ENCODE measurements around the gene CLTCL1. TPM values are rescaled to one million over a fixed set of nuclear protein-coding genes. Genes with fewer than 3 reads are reported as not detected.
"Not testable (repeated sequence)": the region's sequence is repeated elsewhere in the genome, so short reads cannot be mapped to it uniquely, and the experiment has no call there.

Gene CLTCL1
- total RNA-seq, result 1 to 10 TPM in 1 of 2 donors, under 1 TPM in 1; 0.99 to 2.1 TPM

DNA sequence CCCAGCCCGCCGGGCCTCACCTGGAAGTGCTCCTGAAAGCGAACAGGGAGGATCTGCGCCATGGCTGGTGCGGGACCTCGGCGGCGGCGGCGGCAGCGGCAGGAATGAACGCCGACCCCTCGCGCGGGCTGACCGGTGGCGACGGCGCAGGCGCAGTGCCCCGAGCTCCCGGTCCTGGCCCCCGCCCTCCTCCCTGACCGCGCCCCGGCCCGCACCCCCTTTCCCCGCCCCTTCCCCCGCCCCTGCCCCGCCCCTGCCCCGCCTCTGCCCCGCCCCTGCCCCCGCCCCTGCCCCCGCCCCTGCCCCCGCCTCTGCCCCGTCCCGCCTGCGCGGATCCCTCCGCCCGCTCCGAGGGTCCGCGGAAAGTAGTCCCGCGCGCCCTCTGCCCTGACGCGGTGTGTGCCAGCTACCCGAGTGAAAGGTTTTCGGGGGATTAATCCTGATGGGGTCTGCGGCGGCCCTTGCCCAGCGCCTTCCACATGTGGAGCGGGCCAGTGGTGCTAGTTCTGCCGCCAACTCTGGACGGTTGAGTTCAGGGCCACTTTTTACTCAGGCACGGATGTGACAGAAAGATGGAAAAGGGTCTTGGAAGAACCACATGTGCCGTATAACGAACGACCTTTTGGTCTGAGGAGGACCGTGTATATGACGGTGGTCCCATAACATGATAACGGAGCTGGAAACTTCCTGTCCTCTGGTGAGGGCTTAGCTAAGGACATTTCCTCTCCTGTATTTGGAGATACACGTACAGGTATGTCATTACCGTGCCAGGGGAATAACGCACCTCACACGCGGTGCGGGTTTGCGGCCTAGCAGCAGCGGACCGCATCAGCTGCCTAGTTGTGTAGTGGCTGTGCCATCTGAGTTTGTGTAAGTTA lies at the start of gene CLTCL1:
TSS of gene CLTCL1 (minus strand) at position 140 of the 878 bp plus-strand sequence. CDS start at position 62, 78 bp downstream.
- peak; percentile 81 to 83 for DNase-seq
- H3K4me3 Mint-ChIP-seq, result peak within 1 kb of the TSS; percentile 91 to 94
- no peaks in the 10 kb centered on the region for H3K36me3 Mint-ChIP-seq (ENCODE audit: insufficient read depth in 2 of 2)
- peak within 1 kb of the TSS; percentile 71 for H3K27ac Mint-ChIP-seq
- H3K27me3 Mint-ChIP-seq (ENCODE audit: low read depth), result peaks cover 39% of the 10 kb centered on the region
- ATAC-seq (replicated peaks in 1 of 2), result peak; percentile 75 to 80
- peaks cover 18% of the 10 kb centered on the region for H3K4me1 Mint-ChIP-seq (ENCODE audit: low read depth)
- H3K9me3 Mint-ChIP-seq, result no peaks in the 10 kb centered on the region

DNA sequence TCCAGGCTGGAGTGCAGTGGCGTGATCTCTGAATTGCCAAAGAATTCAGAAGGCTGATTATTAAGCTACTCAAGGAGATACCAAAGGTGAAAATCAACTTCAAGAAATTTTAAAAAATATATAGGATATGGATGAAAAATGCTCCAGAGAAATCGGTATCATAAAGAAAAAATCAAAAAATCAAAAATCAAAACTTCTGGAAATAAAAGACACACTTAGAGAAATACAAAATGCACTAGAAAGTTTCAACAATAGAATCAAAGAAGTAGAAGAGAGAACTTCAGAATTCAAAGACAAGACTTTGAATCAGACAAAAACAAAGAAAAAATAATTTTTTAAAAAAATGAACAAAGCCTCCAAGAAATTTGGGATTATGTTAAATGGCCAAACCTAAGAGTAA lies 45.6 kb upstream of the CLTCL1 start:
- Mint-ChIP-seq H3K36me3 (ENCODE audit: insufficient read depth in 2 of 2) (peaks cover 55 to 79% of the 10 kb centered on the region in 2 donors), H3K4me3 (no peak overlapping the region), H3K9me3 (peaks cover 20 to 23% of the 10 kb centered on the region in 2 donors), H3K27me3 (ENCODE audit: low read depth) (no peaks in the 10 kb centered on the region), H3K27ac (peak overlapping the region; percentile 42), H3K4me1 (ENCODE audit: low read depth) (no peaks in the 10 kb centered on the region)
- DNase-seq (no peak), ATAC-seq (replicated peaks in 1 of 2) (no peak)

DNA sequence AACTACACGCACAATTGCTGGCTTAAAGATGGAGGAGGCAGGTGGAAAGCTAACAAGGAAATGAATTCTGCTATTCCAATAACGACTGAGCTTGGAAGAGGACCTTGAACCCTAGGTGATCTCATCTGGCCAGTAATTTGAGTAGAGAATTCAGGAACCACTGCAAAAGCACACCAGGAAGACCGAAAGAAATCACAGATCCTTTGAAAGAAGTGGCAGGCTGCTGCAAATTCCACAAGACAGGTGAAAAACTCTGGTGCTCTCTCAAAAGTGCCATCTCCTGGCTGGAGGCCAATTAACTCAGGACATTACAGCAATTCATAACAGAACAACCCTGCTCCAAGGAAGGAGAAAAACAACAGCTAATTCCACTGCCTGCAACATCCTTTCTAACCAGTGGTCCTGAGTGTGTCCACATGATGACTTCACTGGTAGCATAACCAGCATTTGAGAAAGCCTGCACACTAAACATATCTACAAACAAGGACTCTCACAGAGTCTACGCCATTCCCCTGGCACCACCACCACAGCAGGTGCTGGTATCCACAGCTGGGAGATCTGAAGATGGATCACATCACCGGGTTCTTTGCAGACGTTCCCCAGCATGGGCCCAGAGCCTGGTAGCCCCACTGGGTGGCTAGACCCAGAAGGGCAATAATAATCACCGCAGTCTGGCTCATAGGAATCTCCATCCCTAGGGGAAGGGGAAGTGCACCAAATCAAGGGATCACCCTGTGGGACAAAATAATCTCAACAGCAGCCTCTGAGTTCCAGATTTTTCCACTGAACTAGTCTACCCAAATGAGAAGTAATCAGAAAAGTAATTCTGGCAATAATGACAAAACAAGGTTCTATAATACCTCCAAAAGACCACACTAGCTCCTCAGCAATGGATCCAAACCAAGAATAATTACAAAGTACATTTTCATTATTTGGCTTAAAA lies 44.9 kb upstream of the CLTCL1 start:
- peaks cover 53 to 74% of the 10 kb centered on the region in 2 donors for H3K36me3 Mint-ChIP-seq (ENCODE audit: insufficient read depth in 2 of 2)
- no peak overlapping the region for H3K4me3 Mint-ChIP-seq
- ATAC-seq (replicated peaks in 1 of 2) (no peak), DNase-seq (no peak)
- no peaks in the 10 kb centered on the region for H3K27me3 Mint-ChIP-seq (ENCODE audit: low read depth)
- H3K9me3 Mint-ChIP-seq, result peaks cover 13 to 20% of the 10 kb centered on the region in 2 donors
- no peaks in the 10 kb centered on the region for H3K4me1 Mint-ChIP-seq (ENCODE audit: low read depth)
- no peak overlapping the region for H3K27ac Mint-ChIP-seq

DNA sequence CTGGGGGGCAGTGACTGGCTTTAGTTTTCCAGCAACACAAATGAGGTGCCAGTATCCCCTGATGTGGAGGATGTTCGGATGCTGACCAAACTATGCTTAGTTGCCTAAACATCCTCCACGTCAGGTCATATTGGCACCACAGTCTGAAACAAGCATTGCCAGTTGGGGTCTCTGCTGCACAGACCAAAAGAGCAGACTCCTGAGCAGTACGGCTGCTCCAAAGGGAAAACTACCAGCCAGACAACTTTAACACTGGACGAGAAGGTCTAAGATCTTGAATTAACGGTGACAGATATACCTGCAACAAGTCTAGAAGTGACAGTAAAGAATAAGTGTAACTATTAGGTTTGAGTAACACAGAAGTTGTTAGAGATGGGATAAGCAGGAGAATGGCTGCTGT lies 40.5 kb upstream of the CLTCL1 start:
- Mint-ChIP-seq H3K36me3 (ENCODE audit: insufficient read depth in 2 of 2) (peaks cover 43 to 58% of the 10 kb centered on the region in 2 donors), H3K27ac (peak overlapping the region; percentile 27), H3K4me1 (ENCODE audit: low read depth) (no peaks in the 10 kb centered on the region), H3K9me3 (peaks cover 7 to 11% of the 10 kb centered on the region in 2 donors), H3K4me3 (no peak overlapping the region), H3K27me3 (ENCODE audit: low read depth) (no peaks in the 10 kb centered on the region)
- ATAC-seq (replicated peaks in 1 of 2) (no peak), DNase-seq (no peak)

DNA sequence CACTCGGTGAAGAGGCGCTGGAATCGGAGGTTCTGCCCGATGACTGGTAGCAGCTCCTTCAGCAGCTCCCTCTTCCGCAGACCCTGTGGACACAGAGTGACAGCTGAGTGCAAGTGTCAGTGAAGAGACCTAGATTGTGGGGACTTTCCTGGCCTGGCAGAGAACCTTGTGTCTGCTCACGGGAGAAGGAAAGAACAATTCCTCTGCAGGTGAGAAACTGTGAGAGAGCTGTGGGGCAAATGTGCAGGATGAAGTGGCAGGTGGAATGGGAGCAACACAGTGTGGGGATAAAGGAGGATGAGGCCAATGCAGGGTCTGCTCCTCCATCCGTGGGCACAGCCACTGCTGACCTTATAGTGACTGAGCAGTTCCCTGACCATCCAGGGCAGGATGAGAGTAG lies 40.0 kb upstream of the CLTCL1 start:
- Mint-ChIP-seq H3K27me3 (ENCODE audit: low read depth) (no peaks in the 10 kb centered on the region), H3K9me3 (peaks cover 7 to 11% of the 10 kb centered on the region in 2 donors), H3K4me1 (ENCODE audit: low read depth) (no peaks in the 10 kb centered on the region), H3K4me3 (no peak overlapping the region), H3K36me3 (ENCODE audit: insufficient read depth in 2 of 2) (peaks cover 39 to 53% of the 10 kb centered on the region in 2 donors), H3K27ac (no peak overlapping the region)
- DNase-seq (no peak), ATAC-seq (replicated peaks in 1 of 2) (no peak)

DNA sequence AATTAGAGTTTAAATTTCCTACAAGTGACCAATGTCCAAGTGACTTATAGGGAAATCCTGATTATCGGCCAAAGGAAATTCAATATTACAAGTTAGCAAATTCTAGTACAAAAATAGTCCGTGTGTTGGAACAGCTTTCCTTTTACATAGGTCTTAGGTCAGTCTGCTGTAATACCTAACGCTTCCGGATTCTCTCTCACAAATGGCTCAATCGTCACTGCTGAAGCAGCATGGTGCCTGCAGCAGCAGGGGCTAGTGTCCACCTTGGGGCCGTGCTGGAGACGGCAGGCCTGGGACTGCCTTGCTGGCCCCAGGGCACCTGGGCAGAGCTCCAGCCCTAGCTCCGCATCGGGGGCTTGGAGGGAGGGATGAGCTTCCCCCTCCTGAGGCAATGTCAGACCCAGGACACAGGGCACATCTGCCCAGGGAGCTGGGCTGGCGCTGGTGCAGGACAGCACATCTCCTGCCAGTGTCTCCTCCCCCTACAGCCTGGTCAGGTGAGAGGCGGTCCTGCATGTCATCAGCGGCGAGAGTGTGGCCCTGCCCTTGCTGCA lies 39.4 kb upstream of the CLTCL1 start:
- Mint-ChIP-seq H3K4me3 (no peak overlapping the region), H3K9me3 (peaks cover 7 to 9% of the 10 kb centered on the region in 2 donors), H3K36me3 (ENCODE audit: insufficient read depth in 2 of 2) (peaks cover 35 to 48% of the 10 kb centered on the region in 2 donors), H3K27me3 (ENCODE audit: low read depth) (no peaks in the 10 kb centered on the region), H3K27ac (no peak overlapping the region), H3K4me1 (ENCODE audit: low read depth) (no peaks in the 10 kb centered on the region)
- ATAC-seq (replicated peaks in 1 of 2) (no peak), DNase-seq (no peak)

DNA sequence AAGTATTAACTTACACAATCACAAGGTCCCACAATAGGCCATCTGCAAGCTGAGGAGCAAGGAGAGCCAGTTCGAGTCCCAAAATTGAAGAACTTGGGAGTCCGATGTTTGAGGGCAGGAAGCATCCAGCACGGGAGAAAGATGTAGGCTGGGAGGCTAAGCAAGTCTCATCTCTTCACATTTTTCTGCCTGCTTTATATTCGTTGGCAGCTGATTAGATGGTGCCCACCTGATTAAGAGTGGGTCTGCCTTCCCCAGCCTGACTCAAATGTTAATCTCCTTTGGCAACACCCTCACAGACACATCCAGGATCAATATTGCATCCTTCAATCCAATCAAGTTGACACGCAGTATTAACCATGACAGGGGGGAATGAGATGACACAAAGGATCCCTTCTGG lies 38.7 kb upstream of the CLTCL1 start:
- not testable (repeated sequence) for H3K9me3 Mint-ChIP-seq; H3K27me3 Mint-ChIP-seq (ENCODE audit: low read depth); DNase-seq; H3K4me1 Mint-ChIP-seq (ENCODE audit: low read depth); H3K4me3 Mint-ChIP-seq; H3K27ac Mint-ChIP-seq; ATAC-seq (replicated peaks in 1 of 2)
- H3K36me3 Mint-ChIP-seq (ENCODE audit: insufficient read depth in 2 of 2), result peaks cover 31 to 42% of the 10 kb centered on the region in 2 donors

DNA sequence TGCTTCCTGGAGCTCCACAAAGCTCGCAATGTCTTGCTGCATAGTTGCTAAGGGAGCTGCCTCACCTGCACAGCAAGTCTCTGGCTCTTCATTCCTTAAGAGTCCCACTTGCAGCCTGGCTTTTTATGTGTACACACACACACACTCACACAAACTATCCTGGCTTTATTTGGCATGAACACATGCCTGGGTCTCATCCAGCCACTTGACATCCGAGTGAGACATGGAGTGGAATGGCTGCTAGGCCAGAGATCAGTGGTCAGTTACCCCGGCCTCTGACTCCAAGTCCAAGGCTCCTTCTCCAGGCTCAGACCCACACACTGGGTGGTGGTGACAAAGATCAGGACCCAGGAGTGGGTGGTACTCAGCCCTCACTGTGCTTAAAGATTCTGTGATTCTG lies 37.9 kb upstream of the CLTCL1 start:
- Mint-ChIP-seq H3K36me3 (ENCODE audit: insufficient read depth in 2 of 2) (peaks cover 28 to 37% of the 10 kb centered on the region in 2 donors), H3K9me3 (peaks cover 2 to 5% of the 10 kb centered on the region in 2 donors), H3K4me1 (ENCODE audit: low read depth) (no peaks in the 10 kb centered on the region), H3K27me3 (ENCODE audit: low read depth) (no peaks in the 10 kb centered on the region), H3K27ac (no peak overlapping the region), H3K4me3 (no peak overlapping the region)
- DNase-seq, result no peak
- no peak for ATAC-seq (replicated peaks in 1 of 2)

DNA sequence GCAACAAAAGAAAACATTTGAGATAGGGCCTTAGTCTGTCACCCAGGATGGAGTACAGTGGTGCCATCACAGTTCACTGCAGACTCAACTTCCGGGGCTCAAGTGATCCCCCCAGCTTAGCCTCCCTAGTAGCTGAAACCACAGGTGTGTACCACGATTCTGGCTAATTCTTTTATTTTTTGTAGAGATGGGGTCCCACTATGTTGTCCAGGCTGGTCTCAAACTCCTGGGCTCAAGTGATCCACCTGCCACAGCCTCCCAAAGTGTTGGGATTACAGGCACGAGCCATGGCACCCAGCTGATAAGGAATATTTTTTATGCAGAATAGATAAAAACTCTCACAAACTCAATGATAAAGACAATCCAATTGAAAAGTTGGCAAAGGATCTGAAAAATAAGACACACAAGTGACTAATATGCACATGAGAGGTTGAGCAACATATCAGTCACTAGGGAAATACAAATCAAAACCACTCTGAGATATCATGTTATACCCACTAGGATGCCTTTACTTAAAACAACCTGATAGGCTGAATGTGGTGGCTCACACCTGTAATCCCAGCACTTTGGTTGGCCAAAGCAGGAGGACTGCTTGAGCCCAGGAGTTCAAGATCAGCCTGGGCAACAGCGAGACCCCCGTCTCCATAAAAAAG lies 33.9 kb upstream of the CLTCL1 start:
- ATAC-seq (replicated peaks in 1 of 2) (no peak), DNase-seq (no peak)
- Mint-ChIP-seq H3K9me3 (peaks cover 2% of the 10 kb centered on the region in 2 donors), H3K36me3 (ENCODE audit: insufficient read depth in 2 of 2) (peaks cover 14 to 18% of the 10 kb centered on the region in 2 donors), H3K27me3 (ENCODE audit: low read depth) (no peaks in the 10 kb centered on the region), H3K27ac (no peak overlapping the region), H3K4me1 (ENCODE audit: low read depth) (no peaks in the 10 kb centered on the region), H3K4me3 (no peak overlapping the region)

DNA sequence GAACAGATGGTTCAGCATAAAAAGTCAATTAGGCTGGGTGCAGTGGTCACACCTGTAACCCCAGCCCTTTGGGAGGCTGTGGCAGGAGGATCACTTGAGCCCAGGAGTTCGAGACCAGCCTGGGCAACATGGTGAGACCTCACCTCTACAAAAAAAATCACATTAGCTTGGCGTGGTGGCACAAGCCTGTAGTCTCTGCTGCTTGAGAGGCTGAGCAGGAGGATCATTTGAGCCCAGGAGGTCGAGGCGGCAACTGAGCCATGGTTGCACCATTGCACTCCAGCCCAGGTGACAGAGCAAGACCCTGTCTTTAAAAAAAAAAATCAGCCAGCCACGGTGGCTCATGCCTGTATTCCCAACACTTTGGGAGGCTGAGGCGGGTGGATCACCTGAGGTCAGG lies 31.9 kb upstream of the CLTCL1 start:
- not testable (repeated sequence) for H3K9me3 Mint-ChIP-seq; H3K36me3 Mint-ChIP-seq (ENCODE audit: insufficient read depth in 2 of 2); ATAC-seq (replicated peaks in 1 of 2); H3K27ac Mint-ChIP-seq; H3K4me1 Mint-ChIP-seq (ENCODE audit: low read depth); DNase-seq; H3K27me3 Mint-ChIP-seq (ENCODE audit: low read depth); H3K4me3 Mint-ChIP-seq

DNA sequence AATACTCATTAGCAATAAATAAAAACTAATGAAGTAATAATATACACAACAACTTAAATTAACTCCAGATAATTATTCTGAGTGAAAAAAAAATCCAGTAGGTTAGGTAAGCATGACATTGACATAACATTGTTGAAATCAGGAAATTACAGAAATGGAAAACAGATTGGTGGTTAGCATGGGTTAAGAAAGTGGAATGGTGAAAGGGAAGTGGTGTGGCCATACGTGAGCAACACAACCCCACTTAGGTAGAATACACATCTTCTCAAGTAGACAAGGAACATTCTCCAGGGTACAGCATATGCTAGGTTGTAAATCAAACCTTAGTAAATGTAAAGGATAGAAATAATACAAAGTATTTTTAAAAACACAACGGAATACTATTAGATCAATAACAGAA lies 30.2 kb upstream of the CLTCL1 start:
- DNase-seq (no peak), ATAC-seq (replicated peaks in 1 of 2) (no peak)
- Mint-ChIP-seq H3K27ac (no peak overlapping the region), H3K27me3 (ENCODE audit: low read depth) (no peaks in the 10 kb centered on the region), H3K36me3 (ENCODE audit: insufficient read depth in 2 of 2) (peaks cover 4 to 6% of the 10 kb centered on the region in 2 donors), H3K4me1 (ENCODE audit: low read depth) (no peaks in the 10 kb centered on the region), H3K4me3 (no peak overlapping the region), H3K9me3 (peaks cover under 1 to 8% of the 10 kb centered on the region in 2 donors)

DNA sequence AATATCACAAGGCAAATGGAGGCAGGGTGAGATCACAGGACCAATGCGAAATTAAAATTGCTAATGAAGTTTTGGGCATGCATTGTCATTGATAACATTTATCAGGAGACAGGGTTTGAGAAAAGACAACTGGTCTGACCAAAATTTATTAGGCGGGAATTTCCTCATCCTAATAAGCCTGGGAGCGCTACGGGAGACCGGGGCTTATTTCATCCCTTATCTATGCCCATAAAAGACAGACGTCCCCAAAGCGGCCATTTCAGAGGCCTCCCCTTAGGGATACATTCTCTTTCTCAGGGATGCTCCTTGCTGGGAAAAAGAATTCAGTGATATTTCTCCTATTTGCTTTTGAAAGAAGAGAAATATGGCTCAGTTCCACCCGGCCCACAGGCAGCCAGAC lies 28.6 kb upstream of the CLTCL1 start:
- not testable (repeated sequence) for H3K27ac Mint-ChIP-seq; ATAC-seq (replicated peaks in 1 of 2); H3K4me1 Mint-ChIP-seq (ENCODE audit: low read depth); H3K27me3 Mint-ChIP-seq (ENCODE audit: low read depth); DNase-seq; H3K4me3 Mint-ChIP-seq
- peaks cover 9 to 12% of the 10 kb centered on the region in 2 donors for H3K36me3 Mint-ChIP-seq (ENCODE audit: insufficient read depth in 2 of 2)
- H3K9me3 Mint-ChIP-seq, result peaks cover 6 to 13% of the 10 kb centered on the region in 2 donors

Measured in activated T-cell treated with anti-CD3 and anti-CD28 coated beads, Interleukin-2, amount 50 U/mL, for 72 hours (primary cell).